Loucy (cell line): ENCODE measurements around the gene SHISAL1.

Experiments
- H2AFZ ChIP-seq: fragments of 200-600 bp; sonication (generic); 2 replicates; pipeline ENCODE4 v1.6.0; 2016; ENCODE audit warnings: antibody characterized with exemption, mild to moderate bottlenecking, low read length, moderate library complexity
- H3F3A ChIP-seq: fragments of 200-600 bp; 2 replicates; pipeline ENCODE4 v1.6.0; 2016; ENCODE audit warnings: antibody characterized with exemption, low read depth, mild to moderate bottlenecking
- H3K27me3 ChIP-seq: fragments of 200-600 bp; sonication (generic); 2 replicates; pipeline ENCODE4 v1.6.1; 2014; ENCODE audit warnings: low read length, mild to moderate bottlenecking; ENCODE audit not compliant: insufficient read depth, poor library complexity, severe bottlenecking
- H3K36me3 ChIP-seq: fragments of 200-600 bp; sonication (generic); 2 replicates; pipeline ENCODE4 v1.6.1; 2016; ENCODE audit warnings: low read length; ENCODE audit not compliant: insufficient read depth
- H3K4me1 ChIP-seq: fragments of 200-600 bp; sonication (generic); 2 replicates; pipeline ENCODE4 v1.5.1; 2014; ENCODE audit warnings: low read length, mild to moderate bottlenecking; ENCODE audit not compliant: insufficient read depth, poor library complexity, severe bottlenecking
- H3K4me2 ChIP-seq: fragments of 200-600 bp; sonication (generic); 2 replicates; pipeline ENCODE4 v1.6.0; 2014; ENCODE audit warnings: antibody characterized with exemption, low read length, low read depth, mild to moderate bottlenecking; ENCODE audit not compliant: poor library complexity, severe bottlenecking
- H3K4me3 ChIP-seq: fragments of 200-600 bp; sonication (generic); 2 replicates; pipeline ENCODE4 v1.5.1; 2014; ENCODE audit warnings: low read length, mild to moderate bottlenecking, mixed read lengths; ENCODE audit not compliant: poor library complexity, severe bottlenecking
- H3K79me2 ChIP-seq: fragments of 200-600 bp; sonication (generic); 2 replicates; pipeline ENCODE4 v1.6.1; 2014; ENCODE audit warnings: low read length; ENCODE audit not compliant: insufficient read depth
- H3K9ac ChIP-seq: fragments of 200-600 bp; sonication (generic); 2 replicates; pipeline ENCODE4 v1.6.0; 2014; ENCODE audit warnings: mild to moderate bottlenecking, low read depth, low read length, moderate library complexity; ENCODE audit not compliant: poor library complexity, severe bottlenecking
- H3K9me2 ChIP-seq: fragments of 200-600 bp; sonication (generic); replicated peaks from 2 replicates; pipeline ENCODE4 v1.6.1; 2016; ENCODE audit warnings: low read depth, low read length, mixed read lengths
- H3K9me3 ChIP-seq: fragments of 200-600 bp; sonication (generic); 2 replicates; pipeline ENCODE4 v1.6.1; 2014; ENCODE audit warnings: mild to moderate bottlenecking, antibody characterized with exemption, low read length, low read depth; ENCODE audit not compliant: insufficient read depth
- H4K20me1 ChIP-seq: fragments of 200-600 bp; sonication (generic); 2 replicates; pipeline ENCODE4 v1.6.0; 2014; ENCODE audit warnings: antibody characterized with exemption, low read length, mild to moderate bottlenecking; ENCODE audit not compliant: insufficient read depth, poor library complexity, severe bottlenecking
- CTCF ChIP-seq: fragments of 200-600 bp; sonication (generic); conservative IDR thresholded peaks from 2 replicates; pipeline ENCODE4 v1.5.1; 2014; ENCODE audit warnings: mild to moderate bottlenecking, antibody characterized with exemption, low read length
- EZH2phosphoT487 ChIP-seq: fragments of 200-600 bp; IDR thresholded peaks from 2 replicates; pipeline ENCODE4 v1.6.1; 2018; ENCODE audit warnings: antibody characterized with exemption, mild to moderate bottlenecking, moderate library complexity, borderline replicate concordance

SHISAL1 gene

GRCh38 chr22:44211946-44212930, 100.5 kb downstream of the SHISAL1 start:
- H3K27me3 ChIP-seq: no peaks in the 10 kb centered on the region
- TF ChIP-seq CTCF (no peak), EZH2phosphoT487 (no peak)
- no peak overlapping the region for H3K4me2 ChIP-seq
- H3K79me2 ChIP-seq: no peaks in the 10 kb centered on the region
- no peak overlapping the region for H3K9ac ChIP-seq
- peaks cover 14% of the 10 kb centered on the region; the same call in 1 of the 2 replicates for H3K9me3 ChIP-seq
- H3K4me3 ChIP-seq: no peak overlapping the region
- no peaks in the 10 kb centered on the region for H4K20me1 ChIP-seq
- H3F3A ChIP-seq: no peaks in the 10 kb centered on the region; the same call in 1 of the 2 replicates
- H3K4me1 ChIP-seq: no peaks in the 10 kb centered on the region
- no peaks in the 10 kb centered on the region; the same call in 1 of the 2 replicates for H3K36me3 ChIP-seq
- H2AFZ ChIP-seq: no peak overlapping the region
- no peaks in the 10 kb centered on the region for H3K9me2 ChIP-seq

- Histone ChIP-seq H3K4me2 (no peak overlapping the region), H3K79me2 (no peaks in the 10 kb centered on the region)
- TF ChIP-seq CTCF: no peak
- TF ChIP-seq EZH2phosphoT487: no peak
These were observed 101.3 kb downstream of the SHISAL1 start for GRCh38 chr22:44211256-44211945.

GRCh38 chr22:44210722-44211121, 102.0 kb downstream of the SHISAL1 start:
- peaks cover 14% of the 10 kb centered on the region; the same call in 1 of the 2 replicates for H3K9me3 ChIP-seq
- H3K36me3 ChIP-seq: peaks cover 3% of the 10 kb centered on the region; the same call in 1 of the 2 replicates
- no peak overlapping the region for H2AFZ ChIP-seq
- H3F3A ChIP-seq: no peaks in the 10 kb centered on the region; the same call in 1 of the 2 replicates
- no peaks in the 10 kb centered on the region for H3K27me3 ChIP-seq
- TF ChIP-seq CTCF: no peak
- TF ChIP-seq EZH2phosphoT487: no peak
- H3K4me3 ChIP-seq: no peak overlapping the region
- H3K4me1 ChIP-seq: peaks cover 3% of the 10 kb centered on the region
- H4K20me1 ChIP-seq: no peaks in the 10 kb centered on the region
- no peak overlapping the region for H3K9ac ChIP-seq
- no peaks in the 10 kb centered on the region for H3K79me2 ChIP-seq
- H3K9me2 ChIP-seq: no peaks in the 10 kb centered on the region
- no peak overlapping the region for H3K4me2 ChIP-seq

More at GRCh38 chr22:44211256-44211945, 101.3 kb downstream of the SHISAL1 start:
- no peaks in the 10 kb centered on the region for H3K27me3 ChIP-seq
- H2AFZ ChIP-seq: no peak overlapping the region
- H3K4me1 ChIP-seq: peaks cover 3% of the 10 kb centered on the region
- H3K4me3 ChIP-seq: no peak overlapping the region
- H3K9me3 ChIP-seq: peaks cover 14% of the 10 kb centered on the region; the same call in 1 of the 2 replicates
- no peaks in the 10 kb centered on the region for H3K9me2 ChIP-seq
- no peaks in the 10 kb centered on the region; the same call in 1 of the 2 replicates for H3K36me3 ChIP-seq
- no peak overlapping the region for H3K9ac ChIP-seq
- no peaks in the 10 kb centered on the region for H4K20me1 ChIP-seq
- H3F3A ChIP-seq: no peaks in the 10 kb centered on the region; the same call in 1 of the 2 replicates
